AG04450 (cell line): ENCODE results near the gene HACD2. TPM values are rescaled to one million over a fixed set of nuclear protein-coding genes. Genes with fewer than 3 reads are reported as not detected.

Experiments used
- CTCF ChIA-PET: fragments of 300-600, 350-600 bp; formaldehyde crosslinking; extraction: SDS; loops from one replicate; lab custom pipeline; 2022; ENCODE audit warnings: antibody characterized with exemption, inconsistent platforms; lab: Charles Lee
- POLR2A ChIA-PET: fragments of 350-600 bp; formaldehyde crosslinking; extraction: SDS; loops from one replicate; lab custom pipeline; 2021; ENCODE audit warnings: antibody characterized with exemption, inconsistent platforms; lab: Yijun Ruan, JAX
- DNase-seq: peaks from one replicate; pipeline ENCODE4 v3.0.0-alpha.2; 2011; ENCODE audit warnings: low read depth, low spot score
- H3K27ac ChIP-seq: one replicate; pipeline ENCODE4 v1.5.1; 2012; ENCODE audit warnings: low read depth, low read length, control low read depth
- H3K27me3 ChIP-seq: one replicate; pipeline ENCODE4 v1.6.0; 2012; ENCODE audit warnings: low read length; ENCODE audit not compliant: control insufficient read depth, insufficient read depth
- H3K4me3 ChIP-seq: 2 replicates; pipeline ENCODE4 v1.5.1; 2011; ENCODE audit warnings: mild to moderate bottlenecking, low read depth, low read length, control low read depth
- H3K9me3 ChIP-seq: 2 replicates; pipeline ENCODE4 v1.5.1; 2012; ENCODE audit warnings: low read length; ENCODE audit not compliant: control insufficient read depth, insufficient read depth
- CTCF ChIP-seq: IDR thresholded peaks from 2 replicates; pipeline ENCODE4 v1.5.1; 2011; ENCODE audit warnings: low read depth, low read length, control low read depth, inconsistent platforms
- polyA plus RNA-seq: library from polyadenylated mRNA; depleted of rRNA; stranded (reverse); fragments of >200 nt; gene quantifications from 2 replicates; pipeline ENCODE4 v1.2.3, GENCODE V29; 2011

HACD2 gene
- polyA plus RNA-seq, 1 experiment = 43.5 TPM

GRCh38 chr3:123485551-123485950 is 99.3 kb downstream of the HACD2 start:
- no peak for DNase-seq
- no peak for TF ChIP-seq CTCF
- no peak overlapping the region for H3K27ac ChIP-seq
- ChIA-PET CTCF (interaction anchor here (1.8 kb wide), 1 partner anchor 156 kb away, joined by 5 read pairs; no protein-coding TSS in a partner anchor), POLR2A (no interaction called here)
- H3K27me3 ChIP-seq = peaks cover 22% of the 10 kb centered on the region
- H3K4me3 ChIP-seq = no peak overlapping the region
- no peaks in the 10 kb centered on the region for H3K9me3 ChIP-seq

- CTCF ChIA-PET = no interaction called here
Observed at GRCh38 chr3:123483146-123483545, 101.7 kb downstream of the HACD2 start.

GRCh38 chr3:123481722-123482457 is 103.0 kb downstream of the HACD2 start:
- CTCF ChIA-PET = interaction anchor here (0.6 kb wide), 1 partner anchor 152 kb away, joined by 4 read pairs; no protein-coding TSS in a partner anchor
- TF ChIP-seq CTCF = no peak
- POLR2A ChIA-PET = no interaction called here
- Histone ChIP-seq H3K27ac (no peak overlapping the region), H3K27me3 (peaks cover 41% of the 10 kb centered on the region), H3K4me3 (no peak overlapping the region), H3K9me3 (no peaks in the 10 kb centered on the region)
- no peak for DNase-seq

More at GRCh38 chr3:123483146-123483545, 101.7 kb downstream of the HACD2 start:
- no peak overlapping the region for H3K4me3 ChIP-seq
- no peak for TF ChIP-seq CTCF
- H3K27me3 ChIP-seq = peaks cover 39% of the 10 kb centered on the region
- POLR2A ChIA-PET = no interaction called here
- no peak overlapping the region for H3K27ac ChIP-seq
- DNase-seq = no peak
- no peaks in the 10 kb centered on the region for H3K9me3 ChIP-seq

- TF ChIP-seq CTCF = no peak
- ChIA-PET CTCF (no interaction called here), POLR2A (no interaction called here)
- no peak overlapping the region for H3K27ac ChIP-seq
- H3K9me3 ChIP-seq = no peaks in the 10 kb centered on the region
- peaks cover 48% of the 10 kb centered on the region for H3K27me3 ChIP-seq
- H3K4me3 ChIP-seq = no peak overlapping the region
- DNase-seq = no peak
Observed at GRCh38 chr3:123481071-123481470, 103.8 kb downstream of the HACD2 start.

GRCh38 chr3:123480428-123480827 is 104.4 kb downstream of the HACD2 start:
- H3K4me3 ChIP-seq = no peak overlapping the region
- H3K9me3 ChIP-seq = no peaks in the 10 kb centered on the region
- no peak overlapping the region for H3K27ac ChIP-seq
- H3K27me3 ChIP-seq = peaks cover 48% of the 10 kb centered on the region
- POLR2A ChIA-PET = no interaction called here
- DNase-seq = no peak
- CTCF ChIA-PET = no interaction called here
- no peak for TF ChIP-seq CTCF
